Subcutaneous abdominal adipose tissue (tissue), 5 donors: Measurements from ENCODE around the gene LRRK1.

Experiments
- H3K27ac ChIP-seq: one replicate; pipeline ENCODE4 v1.7.0; 2013; ENCODE audit warnings: low read depth, mild to moderate bottlenecking, inconsistent platforms, low read length, moderate library complexity
- H3K27me3 ChIP-seq, 5 donors: one replicate each; pipeline ENCODE4 v1.7.0; 2013; ENCODE audit warnings: low read length in 5 of 5, inconsistent platforms in 1 of 5; ENCODE audit not compliant: control insufficient read depth in 5 of 5, insufficient read depth in 4 of 5
- H3K36me3 ChIP-seq, 5 donors: one replicate each; pipeline ENCODE4 v1.7.0; 2013; ENCODE audit warnings: low read length in 5 of 5; ENCODE audit not compliant: control insufficient read depth in 5 of 5, insufficient read depth in 5 of 5
- H3K4me1 ChIP-seq, 5 donors: one replicate each; pipeline ENCODE4 v1.7.0; 2013; ENCODE audit warnings: low read length in 5 of 5, mild to moderate bottlenecking in 3 of 5, moderate library complexity in 1 of 5; ENCODE audit not compliant: control insufficient read depth in 5 of 5, insufficient read depth in 5 of 5
- H3K4me3 ChIP-seq, 5 donors: one replicate each; pipeline ENCODE4 v1.7.0; 2013; ENCODE audit warnings: low read length in 5 of 5, low read depth in 1 of 5
- H3K9ac ChIP-seq, 5 donors: one replicate each; pipeline ENCODE4 v1.7.0; 2013; ENCODE audit warnings: low read length in 5 of 5, mild to moderate bottlenecking in 4 of 5, moderate library complexity in 3 of 5
- H3K9me3 ChIP-seq, 5 donors: one replicate each; pipeline ENCODE4 v1.7.0; 2013; ENCODE audit warnings: low read length in 5 of 5; ENCODE audit not compliant: control insufficient read depth in 5 of 5
- donor health status: healthy.
- donor health status: healthy.
- donor health status: healthy.
- donor health status: healthy.
- donor health status: healthy.

The LRRK1 gene

GRCh38 chr15:101113114-101114005 is 194.2 kb downstream of the LRRK1 start:
- peaks cover 2 to 15% (median 6%) of the 10 kb centered on the region in 5 donors for H3K4me1 ChIP-seq
- H3K27ac ChIP-seq, result no peak overlapping the region
- H3K4me3 ChIP-seq, result no peak overlapping the region
- H3K27me3 ChIP-seq, result peaks cover 0 to 5% (median 0%) of the 10 kb centered on the region in 5 donors
- H3K9ac ChIP-seq, result no peak overlapping the region
- H3K9me3 ChIP-seq, result no peaks in the 10 kb centered on the region
- no peaks in the 10 kb centered on the region for H3K36me3 ChIP-seq

GRCh38 chr15:101114166-101114565 is 195.0 kb downstream of the LRRK1 start:
- Histone ChIP-seq H3K4me3 (no peak overlapping the region), H3K27ac (no peak overlapping the region), H3K4me1 (peaks cover 2 to 15% (median 6%) of the 10 kb centered on the region in 5 donors), H3K36me3 (no peaks in the 10 kb centered on the region), H3K9ac (no peak overlapping the region), H3K27me3 (peaks cover 0 to 5% (median 0%) of the 10 kb centered on the region in 5 donors), H3K9me3 (no peaks in the 10 kb centered on the region)

GRCh38 chr15:101114610-101115009 is 195.5 kb downstream of the LRRK1 start:
- peaks cover 2 to 15% (median 6%) of the 10 kb centered on the region in 5 donors for H3K4me1 ChIP-seq
- H3K36me3 ChIP-seq, result no peaks in the 10 kb centered on the region
- H3K27me3 ChIP-seq, result peaks cover 0 to 5% (median 0%) of the 10 kb centered on the region in 5 donors
- no peak overlapping the region for H3K9ac ChIP-seq
- H3K4me3 ChIP-seq, result no peak overlapping the region
- H3K9me3 ChIP-seq, result no peaks in the 10 kb centered on the region
- H3K27ac ChIP-seq, result no peak overlapping the region

GRCh38 chr15:101115393-101115785 is 196.2 kb downstream of the LRRK1 start:
- Histone ChIP-seq H3K27ac (no peak overlapping the region), H3K36me3 (no peaks in the 10 kb centered on the region), H3K27me3 (peaks cover 0 to 5% (median 0%) of the 10 kb centered on the region in 5 donors), H3K9ac (no peak overlapping the region), H3K4me1 (peaks cover 2 to 15% (median 6%) of the 10 kb centered on the region in 5 donors), H3K4me3 (no peak overlapping the region), H3K9me3 (no peaks in the 10 kb centered on the region)

GRCh38 chr15:101115786-101116680 is 196.9 kb downstream of the LRRK1 start:
- Histone ChIP-seq H3K9ac (no peak overlapping the region), H3K9me3 (no peaks in the 10 kb centered on the region), H3K27ac (no peak overlapping the region), H3K36me3 (no peaks in the 10 kb centered on the region), H3K4me1 (peaks cover 2 to 20% (median 9%) of the 10 kb centered on the region in 5 donors), H3K27me3 (peaks cover 0 to 5% (median 0%) of the 10 kb centered on the region in 5 donors), H3K4me3 (no peak overlapping the region)

- Histone ChIP-seq H3K4me3 (no peak overlapping the region), H3K9ac (no peak overlapping the region), H3K36me3 (no peaks in the 10 kb centered on the region), H3K9me3 (no peaks in the 10 kb centered on the region), H3K27me3 (peaks cover 0 to 5% (median 0%) of the 10 kb centered on the region in 5 donors), H3K27ac (no peak overlapping the region), H3K4me1 (peaks cover 2 to 26% (median 15%) of the 10 kb centered on the region in 5 donors)
These were observed 197.5 kb downstream of the LRRK1 start for GRCh38 chr15:101116681-101116976.

- no peaks in the 10 kb centered on the region for H3K9me3 ChIP-seq
- peaks cover 0 to 5% (median 0%) of the 10 kb centered on the region in 5 donors for H3K27me3 ChIP-seq
- no peak overlapping the region for H3K9ac ChIP-seq
- peaks cover 5 to 33% (median 22%) of the 10 kb centered on the region in 5 donors for H3K4me1 ChIP-seq
- H3K27ac ChIP-seq, result no peak overlapping the region
- no peak overlapping the region for H3K4me3 ChIP-seq
- no peaks in the 10 kb centered on the region for H3K36me3 ChIP-seq
These were observed 199.0 kb downstream of the LRRK1 start for GRCh38 chr15:101118116-101118515.

- H3K27me3 ChIP-seq, result peaks cover 0 to 5% (median 0%) of the 10 kb centered on the region in 5 donors
- no peaks in the 10 kb centered on the region for H3K9me3 ChIP-seq
- H3K27ac ChIP-seq, result no peak overlapping the region
- peaks cover 5 to 33% (median 22%) of the 10 kb centered on the region in 5 donors for H3K4me1 ChIP-seq
- H3K36me3 ChIP-seq, result no peaks in the 10 kb centered on the region
- no peak overlapping the region for H3K9ac ChIP-seq
- no peak overlapping the region for H3K4me3 ChIP-seq
These were observed 199.5 kb downstream of the LRRK1 start for GRCh38 chr15:101118615-101119014.

- Histone ChIP-seq H3K9ac (no peak overlapping the region), H3K9me3 (no peaks in the 10 kb centered on the region), H3K4me1 (peaks cover 5 to 33% (median 22%) of the 10 kb centered on the region in 5 donors), H3K27me3 (peaks cover 0 to 5% (median 0%) of the 10 kb centered on the region in 5 donors), H3K36me3 (no peaks in the 10 kb centered on the region), H3K4me3 (no peak overlapping the region), H3K27ac (no peak overlapping the region)
These were observed 200.0 kb downstream of the LRRK1 start for GRCh38 chr15:101119181-101119580.
